SK-N-SH (cell line): ENCODE results near the gene BAK1. TPM values are rescaled to one million over a fixed set of nuclear protein-coding genes. Genes with fewer than 3 reads are reported as not detected.

Experiments used
- CTCF ChIA-PET: fragments of 300-600, 350-600 bp; formaldehyde crosslinking; extraction: SDS; loops from one replicate; lab custom pipeline; 2021; lab: Yijun Ruan, JAX
- POLR2A ChIA-PET: fragments of 350-600 bp; sonication (Branson Sonifier 250); formaldehyde crosslinking; extraction: SDS; loops from one replicate; lab custom pipeline; 2020; ENCODE audit warnings: antibody characterized with exemption, inconsistent platforms; lab: Yijun Ruan, JAX
- DNase-seq: peaks from one replicate; pipeline ENCODE4 v3.0.0; 2012
- H2AFZ ChIP-seq: fragments of 200-600 bp; sonication (generic); 2 replicates; pipeline ENCODE4 v1.8.1; 2016; ENCODE audit warnings: antibody characterized with exemption, mild to moderate bottlenecking, low read depth
- H3F3A ChIP-seq: fragments of 200-600 bp; sonication (generic); replicated peaks from 2 replicates; pipeline ENCODE3; 2016; ENCODE audit warnings: antibody characterized with exemption, mild to moderate bottlenecking; ENCODE audit not compliant: insufficient read depth
- H3K27ac ChIP-seq, 2 experiments: fragments of 200-500 bp in 1 of 2; fragments of 200-600 bp in 1 of 2; sonication (Bioruptor generic) in 1 of 2; sonication (generic), shearing (Covaris generic) in 1 of 2; 2 replicates each; pipeline versions ENCODE4 v1.5.1 to v1.6.1; 2014 to 2016; ENCODE audit warnings: low read depth in 2 of 2, inconsistent platforms in 1 of 2, low read length in 1 of 2, mild to moderate bottlenecking in 1 of 2, mixed read lengths in 1 of 2
- H3K27me3 ChIP-seq: fragments of 200-600 bp; sonication (generic), shearing (Covaris generic); 2 replicates; pipeline ENCODE4 v1.6.1; 2016; ENCODE audit warnings: mixed run types; ENCODE audit not compliant: insufficient read depth
- H3K36me3 ChIP-seq, 2 experiments: fragments of 200-500 bp in 1 of 2; fragments of 200-600 bp in 1 of 2; sonication (Bioruptor generic) in 1 of 2; sonication (generic) in 1 of 2; replicated peaks in 1 of 2; 2 replicates each; pipeline versions ENCODE3 to v1.5.1; 2014 to 2016; ENCODE audit warnings: low read length in 1 of 2, mild to moderate bottlenecking in 1 of 2; ENCODE audit not compliant: insufficient read depth in 2 of 2, control insufficient read depth in 1 of 2
- H3K4me1 ChIP-seq, 2 experiments: fragments of 200-500 bp in 1 of 2; fragments of 200-600 bp in 1 of 2; sonication (Bioruptor generic) in 1 of 2; sonication (generic), shearing (Covaris generic) in 1 of 2; 2 replicates each; pipeline versions ENCODE4 v1.5.1 to v1.6.1; 2014 to 2016; ENCODE audit warnings: low read depth in 1 of 2, low read length in 1 of 2, mixed run types in 1 of 2; ENCODE audit not compliant: insufficient read depth in 2 of 2, control insufficient read depth in 1 of 2
- H3K4me2 ChIP-seq: fragments of 200-600 bp; sonication (generic), shearing (Covaris generic); 2 replicates; pipeline ENCODE4 v1.6.1; 2017; ENCODE audit warnings: mixed run types
- H3K4me3 ChIP-seq, 2 experiments: fragments of 200-500 bp in 1 of 2; fragments of 200-600 bp in 1 of 2; sonication (Bioruptor generic) in 1 of 2; sonication (generic), shearing (Covaris generic) in 1 of 2; 2 replicates each; pipeline versions ENCODE4 v1.5.1 to v1.8.1; 2014 to 2016; ENCODE audit warnings: low read depth in 2 of 2, inconsistent platforms in 1 of 2, low read length in 1 of 2, mild to moderate bottlenecking in 1 of 2, mixed read lengths in 1 of 2, moderate library complexity in 1 of 2
- H3K79me2 ChIP-seq: fragments of 200-600 bp; sonication (generic); 2 replicates; pipeline ENCODE4 v1.8.1; 2017; ENCODE audit warnings: mild to moderate bottlenecking; ENCODE audit not compliant: insufficient read depth
- H3K9ac ChIP-seq: fragments of 200-600 bp; sonication (generic); 2 replicates; pipeline ENCODE4 v1.6.1; 2017; ENCODE audit warnings: mixed run types
- H3K9me2 ChIP-seq: fragments of 200-600 bp; sonication (generic); 2 replicates; pipeline ENCODE4 v1.6.1; 2017; ENCODE audit warnings: mixed run types
- H3K9me3 ChIP-seq: fragments of 200-600 bp; sonication (generic); 2 replicates; pipeline ENCODE4 v1.6.1; 2017; ENCODE audit warnings: mixed run types, mild to moderate bottlenecking, moderate library complexity
- H4K20me1 ChIP-seq: fragments of 200-600 bp; sonication (generic); 2 replicates; pipeline ENCODE4 v1.6.1; 2017; ENCODE audit warnings: mild to moderate bottlenecking, mixed run types; ENCODE audit not compliant: insufficient read depth
- ELF1 ChIP-seq: IDR thresholded peaks from 2 replicates; pipeline ENCODE4 v1.4.0; 2012
- EZH2phosphoT487 ChIP-seq: fragments of 200-600 bp; sonication (generic); IDR thresholded peaks from 2 replicates; pipeline ENCODE4 v1.6.1; 2017; ENCODE audit warnings: low read depth, mixed run types, mild to moderate bottlenecking, antibody characterized with exemption, moderate library complexity, borderline replicate concordance
- FOXM1 ChIP-seq: IDR thresholded peaks from 2 replicates; pipeline ENCODE4 v1.4.0; 2012; ENCODE audit warnings: low read depth, mild to moderate bottlenecking
- GATA2 ChIP-seq: sonication (generic); formaldehyde crosslinking; IDR thresholded peaks from 2 replicates; pipeline ENCODE4 v1.5.0; 2020; ENCODE audit warnings: mild to moderate bottlenecking, missing genetic modification reagents
- JUND ChIP-seq: IDR thresholded peaks from 2 replicates; pipeline ENCODE4 v1.4.0; 2012
- MEF2A ChIP-seq: IDR thresholded peaks from 2 replicates; pipeline ENCODE4 v1.4.0; 2012; ENCODE audit warnings: low read depth, borderline replicate concordance
- NRF1 ChIP-seq: IDR thresholded peaks from 2 replicates; pipeline ENCODE4 v1.6.1; 2012; ENCODE audit warnings: low read depth, mild to moderate bottlenecking, low read length
- POLR2AphosphoS5 ChIP-seq: IDR thresholded peaks from 2 replicates; pipeline ENCODE4 v1.6.1; 2012; ENCODE audit warnings: low read depth, low read length
- RFX5 ChIP-seq: IDR thresholded peaks from 2 replicates; pipeline ENCODE4 v1.6.1; 2012; ENCODE audit warnings: mild to moderate bottlenecking, improper control_type of control experiment, low read length
- SIN3A ChIP-seq: IDR thresholded peaks from 2 replicates; pipeline ENCODE4 v1.6.1; 2012; ENCODE audit warnings: low read depth, mild to moderate bottlenecking, low read length, moderate library complexity, borderline replicate concordance
- SMC3 ChIP-seq: IDR thresholded peaks from 2 replicates; pipeline ENCODE4 v1.6.1; 2012; ENCODE audit warnings: low read depth, low read length, improper control_type of control experiment
- YY1 ChIP-seq: IDR thresholded peaks from 2 replicates; pipeline ENCODE4 v1.4.0; 2012; ENCODE audit warnings: low read depth, mild to moderate bottlenecking
- WGBS: methylation state at CpG from one replicate; pipeline ENCODE4 v1.1.6; 2017; ENCODE audit warnings: low lambda C conversion rate; 5-methylcytosine and 5-hydroxymethylcytosine counted together
- polyA plus RNA-seq, 3 experiments: library from polyadenylated mRNA; depleted of rRNA; stranded (reverse); fragments of >200 nt; gene quantifications; 2 replicates each; pipeline ENCODE4 v1.2.3, GENCODE V29; 2012
- TF ChIP-seq, protein P1 (sequence below): fragments of 150-350 bp; IDR thresholded peaks from 2 replicates; pipeline ENCODE4 v1.6.1; 2016; ENCODE audit warnings: mild to moderate bottlenecking, low read depth, low read length
- TF ChIP-seq, protein P2 (sequence below): IDR thresholded peaks from 2 replicates; pipeline ENCODE4 v1.4.0; 2012; ENCODE audit warnings: low read depth
- TF ChIP-seq, protein P3 (sequence below): fragments of 150-350 bp; IDR thresholded peaks from 2 replicates; pipeline ENCODE4 v1.6.1; 2017; ENCODE audit warnings: antibody characterized with exemption, low read length, low read depth, borderline replicate concordance
- TF ChIP-seq, protein P4 (sequence below): IDR thresholded peaks from 2 replicates; pipeline ENCODE4 v1.4.0; 2012; ENCODE audit warnings: low read depth, borderline replicate concordance
- TF ChIP-seq, protein P5 (sequence below): fragments of 200-600 bp; sonication (generic); IDR thresholded peaks from 2 replicates; pipeline ENCODE4 v1.6.1; 2017; ENCODE audit warnings: antibody characterized with exemption, mild to moderate bottlenecking, moderate library complexity

The BAK1 gene
- polyA plus RNA-seq, 1 of the 3 experiments (the other 2 are of a cell fraction): 15.4 TPM

DNA sequence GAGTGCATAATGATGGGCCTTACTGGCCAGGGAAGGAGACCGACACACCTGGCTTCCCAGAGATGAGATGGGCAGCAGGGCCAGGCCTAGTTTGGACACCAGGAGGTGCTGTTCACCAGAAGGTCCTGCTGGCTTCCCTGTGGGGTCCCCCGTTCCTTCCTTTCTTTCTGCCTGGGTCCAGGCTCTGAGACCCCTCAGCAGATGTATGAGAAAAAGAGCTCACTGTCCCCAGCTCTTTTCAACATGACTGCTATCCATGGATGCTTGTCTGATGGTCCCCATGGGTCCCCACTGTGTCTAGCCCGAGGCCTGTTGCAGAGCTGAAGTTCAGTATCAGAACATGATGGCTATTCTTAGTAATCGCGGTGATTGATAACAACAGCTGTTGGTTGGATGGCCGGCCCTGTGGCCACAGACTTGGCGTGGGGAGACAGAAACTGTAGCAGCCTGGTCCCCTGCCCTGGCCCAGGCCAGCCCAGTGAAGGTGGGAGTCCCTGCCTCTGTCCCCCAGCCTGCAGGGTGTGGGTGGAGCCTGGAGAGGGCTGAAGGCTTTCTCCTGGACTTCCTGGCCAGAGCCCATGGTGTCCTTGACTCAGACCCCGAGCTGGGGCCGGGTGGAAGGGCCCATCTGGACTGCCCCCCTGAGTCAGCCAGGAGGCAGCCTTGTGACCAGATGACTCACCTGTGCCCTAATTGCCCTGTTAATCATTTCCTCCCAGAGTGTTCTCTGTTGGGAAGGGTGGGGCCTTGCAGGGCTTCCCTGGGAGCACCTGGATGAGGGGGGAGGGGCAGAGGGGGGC is 9.9 kb upstream of the BAK1 start (continued):
- TF ChIP-seq, protein P1, sequence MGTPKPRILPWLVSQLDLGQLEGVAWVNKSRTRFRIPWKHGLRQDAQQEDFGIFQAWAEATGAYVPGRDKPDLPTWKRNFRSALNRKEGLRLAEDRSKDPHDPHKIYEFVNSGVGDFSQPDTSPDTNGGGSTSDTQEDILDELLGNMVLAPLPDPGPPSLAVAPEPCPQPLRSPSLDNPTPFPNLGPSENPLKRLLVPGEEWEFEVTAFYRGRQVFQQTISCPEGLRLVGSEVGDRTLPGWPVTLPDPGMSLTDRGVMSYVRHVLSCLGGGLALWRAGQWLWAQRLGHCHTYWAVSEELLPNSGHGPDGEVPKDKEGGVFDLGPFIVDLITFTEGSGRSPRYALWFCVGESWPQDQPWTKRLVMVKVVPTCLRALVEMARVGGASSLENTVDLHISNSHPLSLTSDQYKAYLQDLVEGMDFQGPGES: no peak
- TF ChIP-seq MEF2A (no peak), RFX5 (no peak), GATA2 (CRISPR knock-in tag) (no peak), JUND (no peak; the same call in 1 of the 2 replicates), ELF1 (no peak), YY1 (no peak), FOXM1 (no peak), POLR2AphosphoS5 (peak; percentile 49; the same call in 1 of the 2 replicates), SIN3A (no peak)
- TF ChIP-seq, protein P2, sequence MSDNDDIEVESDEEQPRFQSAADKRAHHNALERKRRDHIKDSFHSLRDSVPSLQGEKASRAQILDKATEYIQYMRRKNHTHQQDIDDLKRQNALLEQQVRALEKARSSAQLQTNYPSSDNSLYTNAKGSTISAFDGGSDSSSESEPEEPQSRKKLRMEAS: no peak
- TF ChIP-seq, protein P3, sequence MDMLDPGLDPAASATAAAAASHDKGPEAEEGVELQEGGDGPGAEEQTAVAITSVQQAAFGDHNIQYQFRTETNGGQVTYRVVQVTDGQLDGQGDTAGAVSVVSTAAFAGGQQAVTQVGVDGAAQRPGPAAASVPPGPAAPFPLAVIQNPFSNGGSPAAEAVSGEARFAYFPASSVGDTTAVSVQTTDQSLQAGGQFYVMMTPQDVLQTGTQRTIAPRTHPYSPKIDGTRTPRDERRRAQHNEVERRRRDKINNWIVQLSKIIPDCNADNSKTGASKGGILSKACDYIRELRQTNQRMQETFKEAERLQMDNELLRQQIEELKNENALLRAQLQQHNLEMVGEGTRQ: no peak
- TF ChIP-seq, protein P4, sequence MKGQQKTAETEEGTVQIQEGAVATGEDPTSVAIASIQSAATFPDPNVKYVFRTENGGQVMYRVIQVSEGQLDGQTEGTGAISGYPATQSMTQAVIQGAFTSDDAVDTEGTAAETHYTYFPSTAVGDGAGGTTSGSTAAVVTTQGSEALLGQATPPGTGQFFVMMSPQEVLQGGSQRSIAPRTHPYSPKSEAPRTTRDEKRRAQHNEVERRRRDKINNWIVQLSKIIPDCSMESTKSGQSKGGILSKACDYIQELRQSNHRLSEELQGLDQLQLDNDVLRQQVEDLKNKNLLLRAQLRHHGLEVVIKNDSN: peak; percentile 57; the same call in 1 of the 2 replicates
- TF ChIP-seq, all 33 proteins: peak for 12

DNA sequence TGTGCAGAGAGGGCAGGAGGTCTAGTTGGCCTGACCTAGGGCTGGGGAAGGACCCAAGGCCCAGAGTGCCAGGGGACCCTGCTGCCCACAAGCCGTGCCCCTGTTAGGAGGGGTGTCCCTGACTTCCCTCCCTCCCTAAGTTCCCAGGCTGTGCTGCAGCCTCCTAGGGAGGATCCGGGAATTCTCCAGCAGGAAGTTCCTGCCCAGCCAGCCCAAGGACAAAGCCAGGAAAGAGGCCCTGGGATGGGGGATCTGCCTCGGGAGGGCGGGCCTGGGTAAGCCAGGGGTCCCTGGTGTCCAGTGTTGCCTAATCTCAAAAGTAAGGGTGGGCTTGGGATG is 9.3 kb upstream of the BAK1 start:
- H3K9ac ChIP-seq: no peak overlapping the region
- no peak for DNase-seq
- H3F3A ChIP-seq: no peaks in the 10 kb centered on the region
- peak overlapping the region in 1 of 2 experiments; percentile 17; a peak in 1 of 4 replicates for H3K4me3 ChIP-seq
- ChIA-PET CTCF (interaction anchor here (0.8 to 8.6 kb wide), 33 partner anchors 10 to 565 kb away, joined by 3 to 188 read pairs (median 6); partner anchors contain the start of genes ITPR3, UQCC2 and ZBTB9), POLR2A (interaction anchor here (1.1 kb wide), 1 partner anchor 18 kb away, joined by 3 read pairs; no protein-coding TSS in a partner anchor)
- H4K20me1 ChIP-seq: no peaks in the 10 kb centered on the region
- no peaks in the 10 kb centered on the region for H3K79me2 ChIP-seq
- TF ChIP-seq EZH2phosphoT487 (no peak), SMC3 (no peak), NRF1 (no peak), ELF1 (no peak)
- TF ChIP-seq, protein P5, sequence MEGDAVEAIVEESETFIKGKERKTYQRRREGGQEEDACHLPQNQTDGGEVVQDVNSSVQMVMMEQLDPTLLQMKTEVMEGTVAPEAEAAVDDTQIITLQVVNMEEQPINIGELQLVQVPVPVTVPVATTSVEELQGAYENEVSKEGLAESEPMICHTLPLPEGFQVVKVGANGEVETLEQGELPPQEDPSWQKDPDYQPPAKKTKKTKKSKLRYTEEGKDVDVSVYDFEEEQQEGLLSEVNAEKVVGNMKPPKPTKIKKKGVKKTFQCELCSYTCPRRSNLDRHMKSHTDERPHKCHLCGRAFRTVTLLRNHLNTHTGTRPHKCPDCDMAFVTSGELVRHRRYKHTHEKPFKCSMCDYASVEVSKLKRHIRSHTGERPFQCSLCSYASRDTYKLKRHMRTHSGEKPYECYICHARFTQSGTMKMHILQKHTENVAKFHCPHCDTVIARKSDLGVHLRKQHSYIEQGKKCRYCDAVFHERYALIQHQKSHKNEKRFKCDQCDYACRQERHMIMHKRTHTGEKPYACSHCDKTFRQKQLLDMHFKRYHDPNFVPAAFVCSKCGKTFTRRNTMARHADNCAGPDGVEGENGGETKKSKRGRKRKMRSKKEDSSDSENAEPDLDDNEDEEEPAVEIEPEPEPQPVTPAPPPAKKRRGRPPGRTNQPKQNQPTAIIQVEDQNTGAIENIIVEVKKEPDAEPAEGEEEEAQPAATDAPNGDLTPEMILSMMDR: no peak
- TF ChIP-seq, protein P1: no peak
- no peak overlapping the region for H3K27ac ChIP-seq
- no peak overlapping the region for H2AFZ ChIP-seq
- no peaks in the 10 kb centered on the region for H3K36me3 ChIP-seq
- no peak overlapping the region for H3K4me2 ChIP-seq
- no peaks in the 10 kb centered on the region for H3K9me3 ChIP-seq
- no peaks in the 10 kb centered on the region for H3K9me2 ChIP-seq
- H3K27me3 ChIP-seq: no peaks in the 10 kb centered on the region
- H3K4me1 ChIP-seq: peaks cover 11 to 25% of the 10 kb centered on the region in 2 experiments; a peak in 3 of 4 replicates
- 53% methylated on average over 2 of the region's 4 CpGs for WGBS
